ENCODE measurements around the gene ASB14. TPM values are rescaled to one million over a fixed set of nuclear protein-coding genes. Genes with fewer than 3 reads are reported as not detected.

Gene ASB14
- total RNA-seq, 1 experiment from 2014 or later, result not detected

DNA sequence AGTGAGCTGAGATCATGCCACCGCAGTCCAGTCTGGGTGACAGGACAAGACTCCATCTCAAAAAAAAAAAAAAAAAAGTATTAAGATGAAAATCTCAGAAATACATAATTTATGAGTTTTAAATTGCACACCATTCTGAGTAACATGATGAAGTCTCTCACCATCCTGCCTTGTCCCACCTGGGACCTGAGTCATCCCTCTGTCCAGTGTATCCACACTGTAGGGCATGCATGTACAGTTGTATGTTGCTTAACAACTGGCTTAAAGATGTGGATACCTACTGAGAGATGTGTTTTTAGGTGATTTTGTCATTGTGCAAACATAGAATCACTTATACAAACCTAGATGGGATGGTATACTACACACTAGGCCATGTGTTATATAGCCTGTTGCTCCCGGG is 17.1 kb downstream of the ASB14 start:
- Mint-ChIP-seq H3K4me3 (ENCODE audit: unreplicated experiment) (no peak overlapping the region), H3K9me3 (ENCODE audit: unreplicated experiment) (no peaks in the 10 kb centered on the region), H3K4me1 (ENCODE audit: insufficient read depth, unreplicated experiment) (no peaks in the 10 kb centered on the region), H3K27me3 (ENCODE audit: insufficient read depth, unreplicated experiment) (no peaks in the 10 kb centered on the region), H3K36me3 (ENCODE audit: insufficient read depth, unreplicated experiment) (peaks cover 35% of the 10 kb centered on the region), H3K27ac (ENCODE audit: low read depth, unreplicated experiment) (no peak overlapping the region)
- DNase-seq (ENCODE audit: unreplicated experiment), result no peak
- POLR2A ChIA-PET, result no interaction called here
- CTCF ChIA-PET, result interaction anchor here (0.6 to 1.1 kb wide), 2 partner anchors 8 to 458 kb away, joined by 3 read pairs; no protein-coding TSS in a partner anchor
- TF ChIP-seq, protein P1, sequence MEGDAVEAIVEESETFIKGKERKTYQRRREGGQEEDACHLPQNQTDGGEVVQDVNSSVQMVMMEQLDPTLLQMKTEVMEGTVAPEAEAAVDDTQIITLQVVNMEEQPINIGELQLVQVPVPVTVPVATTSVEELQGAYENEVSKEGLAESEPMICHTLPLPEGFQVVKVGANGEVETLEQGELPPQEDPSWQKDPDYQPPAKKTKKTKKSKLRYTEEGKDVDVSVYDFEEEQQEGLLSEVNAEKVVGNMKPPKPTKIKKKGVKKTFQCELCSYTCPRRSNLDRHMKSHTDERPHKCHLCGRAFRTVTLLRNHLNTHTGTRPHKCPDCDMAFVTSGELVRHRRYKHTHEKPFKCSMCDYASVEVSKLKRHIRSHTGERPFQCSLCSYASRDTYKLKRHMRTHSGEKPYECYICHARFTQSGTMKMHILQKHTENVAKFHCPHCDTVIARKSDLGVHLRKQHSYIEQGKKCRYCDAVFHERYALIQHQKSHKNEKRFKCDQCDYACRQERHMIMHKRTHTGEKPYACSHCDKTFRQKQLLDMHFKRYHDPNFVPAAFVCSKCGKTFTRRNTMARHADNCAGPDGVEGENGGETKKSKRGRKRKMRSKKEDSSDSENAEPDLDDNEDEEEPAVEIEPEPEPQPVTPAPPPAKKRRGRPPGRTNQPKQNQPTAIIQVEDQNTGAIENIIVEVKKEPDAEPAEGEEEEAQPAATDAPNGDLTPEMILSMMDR (IDR thresholded peaks at IDR 0.05; ENCODE audit: unreplicated experiment), result no peak
- no TSS peak for BruUV-seq (replicated peaks)
- intact Hi-C loops (cut with micrococcal nuclease), result no loop called here

DNA sequence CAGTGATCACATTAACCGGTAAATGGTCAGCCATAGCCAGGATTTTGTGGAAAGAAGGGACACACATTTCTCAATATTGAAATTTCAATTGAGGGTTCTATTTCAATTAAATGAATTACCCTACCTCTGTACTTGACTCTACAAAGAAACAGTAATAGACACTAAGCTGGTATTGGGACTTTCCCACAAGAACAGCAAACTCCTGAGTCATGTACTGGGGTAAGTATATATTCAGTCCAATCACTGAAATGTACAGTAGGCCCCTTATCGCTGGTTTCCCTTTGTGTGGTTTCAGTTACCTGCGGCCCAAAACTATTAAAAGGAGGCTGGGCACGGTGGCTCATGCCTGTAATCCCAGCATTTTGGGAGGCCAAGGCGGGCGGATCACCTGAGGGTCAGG is 17.6 kb downstream of the ASB14 start:
- no peak overlapping the region for H3K27ac Mint-ChIP-seq (ENCODE audit: low read depth, unreplicated experiment)

DNA sequence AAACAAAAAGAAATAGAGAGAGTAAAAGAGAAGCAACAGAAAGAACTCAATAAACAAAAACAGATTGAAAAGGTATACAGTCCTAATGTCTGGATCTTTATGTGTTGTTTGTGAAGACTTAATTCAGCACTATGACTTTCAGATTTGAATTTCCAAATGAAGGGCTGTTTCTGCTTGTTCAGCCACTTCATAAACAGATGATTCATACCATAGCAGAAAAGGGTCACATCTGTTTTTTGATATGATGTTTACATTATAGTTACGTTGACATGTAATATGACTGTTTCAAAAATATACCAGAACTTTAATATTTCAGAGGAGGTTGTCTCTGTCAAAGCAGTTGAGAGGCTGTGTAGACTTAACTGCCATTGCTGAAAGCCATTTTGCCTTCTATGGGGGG is 24.1 kb downstream of the ASB14 start:
- TF ChIP-seq, protein P1 (IDR thresholded peaks at IDR 0.05; ENCODE audit: unreplicated experiment), result no peak
- ChIA-PET CTCF (interaction anchor here (0.6 to 1.7 kb wide), 2 partner anchors 99 to 591 kb away, joined by 3 to 4 read pairs; no protein-coding TSS in a partner anchor), POLR2A (no interaction called here)
- intact Hi-C loops (cut with micrococcal nuclease), result no loop called here
- DNase-seq (ENCODE audit: unreplicated experiment), result no peak
- Mint-ChIP-seq H3K9me3 (ENCODE audit: unreplicated experiment) (peaks cover 15% of the 10 kb centered on the region), H3K4me3 (ENCODE audit: unreplicated experiment) (no peak overlapping the region), H3K27ac (ENCODE audit: low read depth, unreplicated experiment) (no peak overlapping the region), H3K36me3 (ENCODE audit: insufficient read depth, unreplicated experiment) (peaks cover 90% of the 10 kb centered on the region), H3K27me3 (ENCODE audit: insufficient read depth, unreplicated experiment) (no peaks in the 10 kb centered on the region), H3K4me1 (ENCODE audit: insufficient read depth, unreplicated experiment) (no peaks in the 10 kb centered on the region)
- no TSS peak for BruUV-seq (replicated peaks)

More for the DNA sequence above, 17.6 kb downstream of the ASB14 start:
- H3K4me3 Mint-ChIP-seq (ENCODE audit: unreplicated experiment), result no peak overlapping the region
- BruUV-seq (replicated peaks), result no TSS peak
- TF ChIP-seq, protein P1 (IDR thresholded peaks at IDR 0.05; ENCODE audit: unreplicated experiment), result no peak
- intact Hi-C loops (cut with micrococcal nuclease), result no loop called here
- peaks cover 40% of the 10 kb centered on the region for H3K36me3 Mint-ChIP-seq (ENCODE audit: insufficient read depth, unreplicated experiment)
- H3K9me3 Mint-ChIP-seq (ENCODE audit: unreplicated experiment), result no peaks in the 10 kb centered on the region
- ChIA-PET POLR2A (interaction anchor here (1.2 kb wide), 1 partner anchor 16 kb away, joined by 3 read pairs; no protein-coding TSS in a partner anchor), CTCF (interaction anchor here (0.6 to 1.1 kb wide), 2 partner anchors 9 to 459 kb away, joined by 3 read pairs; no protein-coding TSS in a partner anchor)
- no peaks in the 10 kb centered on the region for H3K4me1 Mint-ChIP-seq (ENCODE audit: insufficient read depth, unreplicated experiment)
- H3K27me3 Mint-ChIP-seq (ENCODE audit: insufficient read depth, unreplicated experiment), result no peaks in the 10 kb centered on the region
- DNase-seq (ENCODE audit: unreplicated experiment), result no peak

DNA sequence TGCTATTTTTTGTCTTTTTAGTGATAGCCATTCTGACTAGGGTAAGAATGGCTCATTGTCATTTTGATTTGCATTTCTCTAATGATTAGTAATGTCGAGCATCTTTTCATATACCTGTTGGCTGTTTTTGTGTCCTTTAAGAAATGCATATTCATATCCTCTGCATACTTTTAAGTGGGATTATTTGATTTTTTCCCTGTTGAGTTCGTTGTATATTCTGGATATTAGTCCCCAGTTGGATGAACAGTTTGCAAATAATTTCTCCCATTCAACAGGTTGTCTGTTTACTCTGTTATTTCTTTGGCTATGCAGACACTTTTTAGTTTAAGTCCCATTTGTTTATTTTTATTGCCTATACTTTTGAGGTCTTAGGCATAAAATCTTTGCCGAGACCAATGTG is 30.6 kb downstream of the ASB14 start:
- Mint-ChIP-seq H3K4me1 (ENCODE audit: insufficient read depth, unreplicated experiment) (no peaks in the 10 kb centered on the region), H3K36me3 (ENCODE audit: insufficient read depth, unreplicated experiment) (peaks cover 88% of the 10 kb centered on the region), H3K9me3 (ENCODE audit: unreplicated experiment) (peaks cover 15% of the 10 kb centered on the region), H3K27ac (ENCODE audit: low read depth, unreplicated experiment) (no peak overlapping the region), H3K4me3 (ENCODE audit: unreplicated experiment) (no peak overlapping the region), H3K27me3 (ENCODE audit: insufficient read depth, unreplicated experiment) (no peaks in the 10 kb centered on the region)
- ChIA-PET CTCF (interaction anchor here (0.6 kb wide), 2 partner anchors 266 to 308 kb away, joined by 3 read pairs; no protein-coding TSS in a partner anchor), POLR2A (no interaction called here)
- no TSS peak for BruUV-seq (replicated peaks)
- intact Hi-C loops (cut with micrococcal nuclease), result no loop called here
- TF ChIP-seq, protein P1 (IDR thresholded peaks at IDR 0.05; ENCODE audit: unreplicated experiment), result no peak
- DNase-seq (ENCODE audit: unreplicated experiment), result no peak
